SK-N-MC (cell line): ENCODE results near the gene SPDYE2B.
"Not testable (repeated sequence)": the region's sequence is repeated elsewhere in the genome, so short reads cannot be mapped to it uniquely, and the experiment has no call there.

Source experiments
- DNase-seq: peaks from one replicate; pipeline ENCODE4 v3.0.0-alpha.2; 2011; ENCODE audit warnings: low read depth, low spot score
- H3K27ac ChIP-seq: fragments of 200-600 bp; sonication (generic); 2 replicates; pipeline ENCODE4 v1.5.1; 2016; ENCODE audit warnings: mixed run types
- H3K36me3 ChIP-seq: fragments of 200-600 bp; sonication (generic); 2 replicates; pipeline ENCODE4 v1.6.1; 2017; ENCODE audit warnings: antibody characterized with exemption, low read length, mixed read lengths; ENCODE audit not compliant: insufficient read depth
- H3K4me3 ChIP-seq: fragments of 200-600 bp; sonication (generic); 2 replicates; pipeline ENCODE4 v1.5.1; 2016
- H3K9ac ChIP-seq: fragments of 200-600 bp; sonication (generic); 2 replicates; pipeline ENCODE4 v1.8.0; 2017; ENCODE audit warnings: mixed run types, mixed read lengths; ENCODE audit not compliant: insufficient read length
- H3K9me3 ChIP-seq: fragments of 200-600 bp; sonication (generic); 2 replicates; pipeline ENCODE4 v1.6.1; 2017; ENCODE audit warnings: low read depth, mild to moderate bottlenecking, antibody characterized with exemption, low read length, moderate library complexity, mixed read lengths

The SPDYE2B gene

DNA sequence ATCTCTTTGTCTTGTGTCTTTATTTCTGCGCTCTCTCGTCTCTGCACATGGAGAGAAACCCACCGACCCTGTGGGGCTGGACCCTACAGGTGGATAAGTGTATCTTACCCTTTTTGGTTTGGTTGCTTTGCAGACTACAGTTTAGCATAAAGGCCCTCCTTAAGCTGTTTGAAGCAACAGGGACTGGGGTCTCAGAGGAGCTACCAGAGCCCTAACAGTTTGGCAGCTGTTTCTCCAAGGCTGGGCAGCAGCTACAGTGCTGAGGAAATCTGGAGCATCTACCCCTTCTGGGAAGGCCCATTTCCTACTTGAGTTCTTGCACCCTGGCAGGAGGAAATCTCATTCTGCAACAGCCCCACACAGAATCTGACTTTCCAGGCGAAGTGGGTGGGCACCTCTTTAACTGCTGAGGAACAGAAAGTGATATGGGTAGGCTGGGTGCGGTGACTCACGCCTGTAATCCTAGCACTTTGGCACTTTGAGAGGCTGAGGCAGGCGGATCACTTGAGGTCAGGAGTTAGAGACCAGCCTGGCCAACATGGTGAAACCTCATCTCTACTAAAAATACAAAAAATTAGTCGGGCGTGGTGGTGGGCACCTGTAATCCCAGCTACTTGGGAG lies 23.4 kb downstream of the SPDYE2B start:
- H3K9ac ChIP-seq, H3K9me3 ChIP-seq, H3K36me3 ChIP-seq, H3K4me3 ChIP-seq, H3K27ac ChIP-seq, DNase-seq: not testable (repeated sequence)

DNA sequence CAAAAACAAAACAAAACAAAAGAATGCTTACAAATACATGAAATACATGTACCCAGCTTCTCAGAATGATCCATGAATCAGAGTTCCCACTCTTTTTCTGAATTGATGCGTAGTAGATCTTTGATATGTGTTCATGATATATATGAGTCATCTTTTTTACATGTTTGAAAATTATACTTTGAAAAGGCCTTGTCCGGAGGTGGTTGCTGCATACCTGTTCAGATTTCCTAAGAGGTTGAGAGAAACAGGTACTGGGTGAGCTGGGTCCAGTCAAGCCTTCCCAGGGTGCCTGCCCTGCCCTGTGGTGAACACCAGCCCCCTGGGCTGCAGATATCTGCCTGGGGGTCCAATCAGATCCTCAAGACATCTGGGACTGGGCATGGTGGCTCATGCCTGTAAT lies 25.4 kb downstream of the SPDYE2B start:
- not testable (repeated sequence) for H3K36me3 ChIP-seq, H3K9ac ChIP-seq, H3K4me3 ChIP-seq, H3K27ac ChIP-seq, H3K9me3 ChIP-seq, DNase-seq

- H3K9me3 ChIP-seq, H3K36me3 ChIP-seq, H3K4me3 ChIP-seq, DNase-seq, H3K9ac ChIP-seq, H3K27ac ChIP-seq: not testable (repeated sequence)
Measured at GRCh38 chr7:102680780-102681179, 30.7 kb downstream of the SPDYE2B start.

DNA sequence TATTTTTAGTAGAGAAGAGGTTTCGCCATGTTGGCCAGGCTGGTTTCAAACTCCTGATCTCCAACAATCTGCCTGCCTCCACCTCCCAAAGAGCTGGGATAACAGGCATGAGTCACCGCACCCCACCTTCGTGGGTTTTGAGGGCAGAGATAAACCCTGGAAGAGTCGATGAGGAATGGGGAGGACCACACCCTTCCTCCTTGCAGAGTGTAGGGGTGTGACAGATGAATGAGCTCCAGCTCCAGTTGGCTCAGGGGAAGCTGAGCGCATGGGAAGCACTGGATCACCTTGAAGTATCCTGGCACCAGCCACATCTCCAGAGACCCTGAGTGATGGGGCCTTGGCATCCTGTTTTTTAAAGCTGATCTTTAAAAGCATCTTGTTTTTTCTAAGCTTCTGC lies 32.4 kb downstream of the SPDYE2B start:
- not testable (repeated sequence) for H3K36me3 ChIP-seq, H3K27ac ChIP-seq, H3K4me3 ChIP-seq, H3K9me3 ChIP-seq, H3K9ac ChIP-seq, DNase-seq

DNA sequence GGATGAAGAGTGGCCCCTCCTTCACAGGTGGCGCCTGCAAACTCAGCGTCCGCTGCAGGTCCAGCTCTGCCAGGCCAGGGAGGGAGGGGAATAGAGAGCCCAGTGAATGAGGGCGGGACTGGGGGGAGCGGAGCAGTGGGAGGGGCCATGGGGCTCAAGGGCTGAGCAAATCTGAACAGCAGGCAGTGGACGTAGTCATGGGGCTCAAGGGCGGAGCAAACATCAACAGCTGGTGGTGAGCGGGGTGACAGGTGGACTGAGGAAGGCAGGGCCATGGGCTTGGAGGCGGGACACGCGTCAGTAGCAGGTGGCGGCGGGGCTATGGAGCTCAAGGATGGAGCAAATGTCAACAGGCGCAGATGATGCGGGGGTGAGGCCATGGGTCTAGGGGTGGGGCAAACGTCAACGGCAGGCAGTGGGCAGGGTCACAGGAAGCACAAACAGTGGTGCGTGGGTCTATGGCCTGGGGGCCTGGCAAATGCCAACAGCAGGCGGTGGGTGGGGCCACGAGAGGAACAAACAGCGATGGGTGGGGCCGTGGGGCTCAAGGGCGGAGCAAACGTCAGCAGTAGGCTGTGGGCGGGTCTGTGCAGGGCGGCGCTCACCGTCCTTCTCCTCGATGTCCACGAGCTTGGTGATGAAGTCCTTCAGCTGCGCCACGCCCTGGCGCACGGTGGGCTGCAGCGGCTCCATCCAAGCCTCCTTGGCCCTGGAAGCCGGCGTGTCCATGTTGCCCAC lies 38.3 kb downstream of the SPDYE2B start:
- not testable (repeated sequence) for H3K27ac ChIP-seq, H3K9ac ChIP-seq, H3K36me3 ChIP-seq, H3K9me3 ChIP-seq, DNase-seq, H3K4me3 ChIP-seq

- DNase-seq, H3K27ac ChIP-seq, H3K36me3 ChIP-seq, H3K9ac ChIP-seq, H3K4me3 ChIP-seq, H3K9me3 ChIP-seq: not testable (repeated sequence)
Measured at GRCh38 chr7:102689436-102690282, 39.5 kb downstream of the SPDYE2B start.

DNA sequence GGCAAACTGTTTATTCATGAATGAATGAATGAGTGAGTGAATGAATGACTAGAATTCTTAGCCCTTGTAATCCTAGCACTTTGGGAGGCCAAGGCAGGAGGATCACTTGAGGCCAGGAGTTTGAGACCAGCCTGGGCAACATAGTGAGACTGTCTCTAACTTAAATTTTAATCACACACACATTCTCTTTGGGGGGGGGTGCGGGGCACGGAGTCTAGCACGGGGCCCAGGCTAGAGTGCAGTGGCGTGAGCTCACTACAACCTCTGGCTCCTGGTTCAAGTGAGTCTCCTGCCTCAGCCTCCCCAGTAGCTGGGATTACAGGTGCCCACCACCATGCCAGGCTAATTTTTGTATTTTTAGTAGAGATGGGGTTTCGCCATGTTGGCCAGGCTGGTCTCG lies 40.5 kb downstream of the SPDYE2B start:
- not testable (repeated sequence) for DNase-seq, H3K9me3 ChIP-seq, H3K27ac ChIP-seq, H3K9ac ChIP-seq, H3K36me3 ChIP-seq, H3K4me3 ChIP-seq

DNA sequence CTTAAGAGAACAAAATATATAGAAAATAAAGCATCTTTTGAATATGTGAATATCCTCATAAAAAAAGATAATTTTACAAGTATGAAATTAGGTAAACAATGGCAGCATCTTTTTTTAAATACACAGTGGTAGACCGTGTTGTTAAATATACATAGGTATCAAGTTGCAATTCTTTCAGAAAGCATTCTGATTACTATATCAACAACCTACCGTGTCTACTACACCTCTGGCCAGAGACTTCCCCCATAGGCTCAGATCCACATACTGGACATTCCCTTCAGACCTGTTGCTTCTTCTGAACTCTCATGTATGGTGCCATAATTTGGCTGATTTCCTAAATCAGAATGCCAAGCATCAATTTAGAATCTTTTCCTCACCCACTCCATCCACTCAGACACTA lies 43.9 kb downstream of the SPDYE2B start:
- not testable (repeated sequence) for H3K9me3 ChIP-seq, H3K4me3 ChIP-seq, H3K9ac ChIP-seq, H3K36me3 ChIP-seq, DNase-seq, H3K27ac ChIP-seq

DNA sequence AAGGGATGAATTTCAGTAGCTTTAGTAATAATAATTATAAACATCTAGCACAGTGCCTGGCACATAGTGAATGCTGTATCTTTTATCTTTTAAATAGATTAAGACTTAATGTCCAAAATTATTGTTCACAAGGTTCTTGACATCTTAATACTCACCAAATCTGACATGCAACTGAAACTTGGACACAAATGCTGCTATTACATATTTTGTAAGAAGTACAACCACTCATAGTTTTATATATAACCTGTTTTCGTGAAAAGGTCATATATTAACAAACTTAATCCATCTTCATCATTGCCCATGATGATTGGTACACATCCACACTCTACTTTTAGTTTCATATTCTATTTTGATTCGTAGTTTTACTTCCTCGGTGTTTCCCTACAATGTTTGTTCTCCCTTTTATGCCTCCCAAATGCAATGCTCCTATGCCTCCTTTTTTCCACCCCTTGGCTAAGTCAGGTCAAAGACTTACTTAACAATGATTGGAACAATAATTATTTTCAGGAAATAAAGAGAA lies 45.0 kb downstream of the SPDYE2B start:
- not testable (repeated sequence) for DNase-seq, H3K9me3 ChIP-seq, H3K4me3 ChIP-seq, H3K36me3 ChIP-seq, H3K27ac ChIP-seq, H3K9ac ChIP-seq

DNA sequence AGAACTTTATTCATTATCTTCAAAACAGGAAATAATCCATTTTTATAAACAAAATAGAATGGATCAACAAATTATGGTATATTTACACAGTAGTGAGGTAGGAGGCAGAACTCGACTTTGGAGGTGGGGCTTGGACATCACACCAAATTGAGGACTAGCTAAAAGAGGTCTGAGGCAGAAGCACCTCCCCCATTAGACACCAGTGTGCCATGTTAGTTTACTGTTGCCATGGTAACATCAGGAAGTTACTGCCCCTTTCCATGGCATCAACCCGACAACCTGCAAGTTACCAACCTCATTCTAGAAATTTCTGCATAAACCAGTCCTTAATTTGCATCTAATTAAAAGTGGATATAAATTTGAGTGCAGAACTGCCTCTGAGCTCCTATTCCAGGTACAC lies 45.9 kb downstream of the SPDYE2B start:
- not testable (repeated sequence) for H3K4me3 ChIP-seq, H3K9ac ChIP-seq, H3K27ac ChIP-seq, H3K36me3 ChIP-seq, DNase-seq, H3K9me3 ChIP-seq

DNA sequence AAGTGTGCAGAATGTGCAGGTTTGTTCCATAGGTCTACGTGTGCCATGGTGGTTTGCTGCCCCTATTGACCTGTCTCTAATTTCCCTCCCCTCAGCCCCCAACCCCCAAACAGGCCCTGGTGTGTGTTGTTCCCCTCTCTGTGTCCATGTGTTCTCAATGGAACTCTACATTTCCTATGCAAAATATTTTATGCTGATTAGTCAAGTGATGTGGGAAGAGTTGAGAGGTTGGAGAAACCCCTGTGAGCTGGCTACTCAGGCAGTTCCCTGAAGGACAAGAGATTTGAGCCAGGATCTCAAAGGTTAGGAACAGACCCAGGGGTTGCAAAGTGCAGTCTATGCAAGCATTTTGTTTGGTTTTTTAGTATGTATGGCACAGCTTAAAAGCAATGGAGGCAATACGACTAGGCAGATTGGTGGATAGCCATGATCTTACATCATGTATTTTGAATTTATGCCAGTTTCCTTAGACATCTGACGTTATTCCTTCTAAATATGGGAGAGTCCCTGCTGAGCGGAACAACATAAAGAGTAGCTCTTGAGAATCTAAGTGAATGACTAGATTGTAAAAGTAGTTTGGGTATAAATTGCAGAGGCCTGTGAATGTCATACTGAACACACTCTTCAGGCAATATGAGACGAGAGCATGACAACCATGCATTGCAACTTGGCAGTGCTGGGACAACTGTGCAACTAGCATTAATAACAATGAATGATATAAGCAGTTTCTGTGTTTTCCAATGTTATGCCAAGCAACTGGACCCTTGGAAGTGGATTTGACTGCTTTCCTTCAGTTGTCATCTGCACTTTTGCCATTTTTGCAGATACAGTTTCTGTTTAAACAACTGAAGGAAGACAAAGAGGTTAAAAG lies 47.8 kb downstream of the SPDYE2B start:
- H3K4me3 ChIP-seq = peak overlapping the region; percentile 40; the same call in 1 of the 2 replicates
- H3K36me3 ChIP-seq, H3K9ac ChIP-seq, H3K9me3 ChIP-seq, H3K27ac ChIP-seq: not testable (repeated sequence)
- DNase-seq = peak; percentile 51

DNA sequence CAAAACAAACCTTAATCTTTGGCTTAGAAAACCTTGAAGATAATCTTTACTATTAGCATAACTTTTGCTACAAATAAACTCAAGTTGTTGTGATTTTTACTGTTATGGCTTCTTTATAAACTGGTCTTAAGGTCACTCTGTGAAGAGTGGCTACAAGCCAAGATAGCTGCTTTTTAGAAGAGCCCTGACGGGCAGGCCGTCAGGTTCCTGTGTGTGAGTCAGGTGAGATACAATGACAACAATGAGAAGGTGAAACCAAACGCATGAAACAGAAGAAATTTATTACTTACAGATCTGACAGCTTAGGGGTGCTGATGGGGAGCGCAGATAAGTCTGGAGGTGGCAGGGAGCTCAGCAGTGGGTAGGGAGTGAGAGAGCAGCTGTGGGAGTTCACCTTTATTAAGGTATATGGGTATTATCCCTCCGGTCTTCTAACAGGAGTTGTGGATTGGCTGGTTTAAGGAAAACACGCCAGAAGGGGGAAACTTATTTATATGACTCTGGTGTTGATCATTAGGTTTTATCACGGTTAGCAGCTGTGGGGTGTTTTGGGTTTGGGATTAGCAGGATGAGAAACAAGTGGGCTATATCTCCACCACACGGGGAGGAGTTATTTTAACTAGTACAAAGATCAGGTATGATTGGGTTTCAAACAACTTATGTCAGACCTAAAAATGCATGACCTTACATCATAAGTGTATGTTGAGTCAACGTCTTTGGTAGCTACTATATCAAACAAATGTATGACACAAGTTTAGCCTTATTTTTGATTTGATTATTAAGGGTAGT lies 49.0 kb downstream of the SPDYE2B start:
- H3K9me3 ChIP-seq, H3K9ac ChIP-seq, H3K36me3 ChIP-seq, DNase-seq, H3K27ac ChIP-seq, H3K4me3 ChIP-seq: not testable (repeated sequence)
